HK-2 (cell line): Measurements from ENCODE around the gene ADAP1.
A peak's percentile ranks its signal among the peaks of the same experiment; 100 is the strongest.
"Not testable (repeated sequence)": the region's sequence is repeated elsewhere in the genome, so short reads cannot be mapped to it uniquely, and the experiment has no call there.

ENCODE experiments used
- DNase-seq: peaks from one replicate; pipeline ENCODE4 v3.0.0-alpha.2; 2018; ENCODE audit not compliant: unreplicated experiment

ADAP1 gene

DNA sequence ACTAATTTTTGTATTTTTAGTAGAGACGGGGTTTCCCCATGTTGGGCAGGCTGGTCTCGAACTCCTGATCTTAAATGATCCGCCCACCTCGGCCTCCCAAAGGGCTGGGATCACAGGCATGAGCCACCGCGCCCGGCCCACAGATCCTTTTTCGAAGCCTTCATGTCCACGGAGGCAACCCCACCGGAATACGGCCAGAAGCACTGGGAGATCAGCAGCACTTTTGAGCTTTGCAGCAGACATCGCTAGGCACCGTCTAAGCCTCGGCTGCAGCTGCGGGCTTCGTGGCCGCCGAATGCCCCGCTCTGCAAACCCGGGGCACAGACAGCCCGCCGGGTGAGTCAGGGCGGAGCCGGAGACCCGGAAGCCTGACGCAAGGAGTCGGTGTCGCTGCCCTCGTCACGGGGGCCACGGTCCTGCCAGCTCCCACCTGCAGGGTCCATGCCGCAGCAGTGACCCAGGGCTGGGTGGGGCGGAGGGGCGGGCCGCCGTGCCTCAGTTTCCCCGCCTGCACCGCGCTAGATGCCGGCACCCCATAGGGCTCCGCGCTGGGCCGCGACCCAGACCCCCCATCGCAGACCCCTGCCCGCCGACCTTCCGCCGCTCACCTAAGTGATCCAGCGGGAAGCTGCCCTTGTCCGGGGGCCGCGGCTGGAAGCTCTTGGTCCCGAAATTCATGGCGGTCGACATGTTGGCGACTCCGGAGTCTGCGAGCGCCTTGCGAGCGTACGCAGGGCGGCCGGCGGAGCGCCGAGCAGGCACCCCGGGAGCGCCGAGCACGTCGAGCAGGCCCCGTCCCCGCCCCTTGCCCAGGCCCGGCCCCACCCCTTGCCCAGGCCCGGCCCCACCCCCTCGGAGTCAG is 20.6 kb upstream of the ADAP1 start, which contains the start of gene COX19:
TSS of gene COX19 (minus strand) at position 730 of the 862 bp plus-strand sequence. CDS start at position 690, 40 bp downstream.
- DNase-seq: peak; percentile 90

DNA sequence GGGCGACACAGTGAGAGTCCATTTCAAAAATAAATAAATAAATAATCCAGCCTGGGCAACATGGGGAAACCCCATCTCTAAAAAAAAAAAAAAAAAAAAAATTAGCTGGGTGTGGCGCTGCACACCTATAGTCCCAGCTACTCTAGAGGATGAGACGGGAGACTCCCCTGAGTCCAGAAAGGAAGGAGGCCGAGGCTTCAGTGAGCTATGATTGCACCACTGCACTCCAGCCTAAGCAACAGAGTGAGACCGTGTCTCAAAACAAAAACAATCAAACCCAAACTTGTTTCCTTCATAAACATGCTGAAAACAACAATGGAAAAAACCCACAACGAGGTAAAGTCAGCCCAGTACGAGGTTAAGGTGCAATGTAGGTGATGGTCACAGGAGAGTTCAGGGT is 19.7 kb upstream of the ADAP1 start:
- no peak for DNase-seq

DNA sequence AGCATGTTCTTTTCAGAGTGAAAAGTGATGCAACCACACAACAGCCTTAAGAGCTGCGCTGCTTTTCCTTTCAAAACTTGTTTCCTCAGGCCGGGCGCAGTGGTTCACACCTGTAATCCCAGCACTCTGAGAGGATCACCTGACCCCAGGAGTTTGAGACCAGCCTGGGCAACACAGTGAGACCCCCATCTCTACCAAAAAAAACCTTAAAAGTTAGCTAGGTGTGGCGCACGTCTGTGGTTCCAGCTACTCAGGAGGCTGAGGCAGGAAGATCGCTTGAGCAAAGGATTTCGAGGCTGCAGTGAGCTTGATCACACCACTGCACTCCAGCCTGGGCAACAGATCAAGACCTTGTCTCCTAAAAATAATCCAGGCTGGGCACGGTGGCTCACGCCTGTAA is 18.8 kb upstream of the ADAP1 start:
- no peak for DNase-seq

DNA sequence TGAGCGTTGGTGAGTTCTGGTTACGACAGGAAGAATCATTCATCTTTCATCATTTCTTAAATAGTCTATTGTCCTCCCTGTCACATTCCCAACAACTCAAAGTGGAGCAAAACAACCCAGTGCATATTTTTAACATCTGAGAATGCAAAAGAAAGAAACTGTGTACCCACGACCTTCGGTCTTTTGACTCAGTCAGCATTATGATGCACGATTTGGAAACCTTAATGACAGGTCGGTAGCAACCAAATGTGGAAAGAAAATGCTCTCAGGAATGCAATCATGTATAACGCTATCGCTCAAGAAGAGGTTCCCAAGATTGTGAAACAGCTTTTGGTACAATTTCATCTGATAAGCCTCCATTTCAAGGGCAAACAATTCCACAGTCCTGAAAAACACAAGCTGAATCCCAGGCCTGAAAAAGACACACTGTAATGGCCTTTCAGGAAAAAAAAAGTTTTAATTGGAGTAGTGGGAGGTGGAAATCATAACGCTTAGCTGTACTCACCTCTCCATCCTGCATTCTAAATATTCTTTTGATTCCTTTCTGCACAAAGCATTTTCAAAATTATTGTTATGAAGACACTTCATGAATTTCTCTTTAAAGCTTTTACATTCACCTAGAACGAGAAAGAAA is 18.3 kb upstream of the ADAP1 start:
- no peak for DNase-seq

DNA sequence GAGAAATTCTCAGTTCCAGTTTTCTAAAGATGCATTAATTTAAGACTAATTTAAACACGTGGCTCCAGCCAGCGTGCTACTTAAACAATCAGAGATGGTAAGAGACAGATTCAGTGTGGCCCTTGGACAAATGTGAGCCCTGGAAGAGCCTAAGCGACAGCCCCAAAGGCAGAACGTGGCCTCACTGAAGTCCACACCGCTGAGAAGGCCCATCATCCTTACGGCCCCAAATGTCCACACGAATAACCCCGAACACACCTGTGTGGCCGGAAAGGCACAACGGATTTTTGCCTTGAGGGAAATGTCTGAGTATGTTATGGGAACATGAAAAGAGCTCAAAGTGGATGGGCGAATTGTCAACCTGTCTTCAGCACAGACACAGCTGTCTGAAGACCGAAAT is 17.6 kb upstream of the ADAP1 start:
- DNase-seq: no peak

DNA sequence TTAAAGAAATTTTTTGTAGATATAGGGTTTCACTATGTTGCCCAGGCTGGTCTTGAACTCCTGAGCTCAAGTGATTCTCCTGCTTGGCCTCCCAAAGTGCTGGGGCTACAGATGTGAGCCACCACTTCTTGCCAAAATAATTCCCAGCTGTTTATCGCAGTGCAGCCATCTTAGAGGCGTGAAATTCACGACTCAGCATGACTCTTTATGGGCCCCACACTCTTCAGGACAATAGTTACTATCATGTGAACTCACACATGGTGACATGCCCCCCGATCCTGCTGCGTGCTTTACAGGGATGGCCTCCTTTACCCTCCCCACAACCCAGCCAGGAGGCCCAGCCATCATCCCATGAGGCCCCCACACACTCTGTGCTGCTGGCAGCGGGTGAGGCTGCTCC is 16.3 kb upstream of the ADAP1 start:
- no peak for DNase-seq

DNA sequence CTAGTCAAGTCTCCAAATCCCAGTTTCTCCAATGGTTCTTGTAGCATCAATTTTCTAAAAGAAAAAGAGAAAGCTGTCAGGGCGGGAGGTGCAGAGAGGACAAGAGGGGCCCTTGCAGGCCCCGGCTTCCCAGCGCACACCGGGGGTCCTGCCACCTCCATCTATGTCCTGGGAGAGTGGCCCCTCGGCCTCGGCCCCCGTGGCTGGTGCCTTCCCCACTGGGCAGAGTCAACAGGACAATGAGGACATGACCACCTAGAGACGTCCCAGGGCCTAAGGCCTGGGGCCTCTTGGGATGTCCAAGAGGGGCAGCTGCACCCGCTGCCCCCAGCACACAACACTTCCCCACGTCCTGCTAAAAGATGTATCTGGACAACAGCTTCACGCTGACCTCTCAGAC is 14.9 kb upstream of the ADAP1 start:
- DNase-seq: no peak

DNA sequence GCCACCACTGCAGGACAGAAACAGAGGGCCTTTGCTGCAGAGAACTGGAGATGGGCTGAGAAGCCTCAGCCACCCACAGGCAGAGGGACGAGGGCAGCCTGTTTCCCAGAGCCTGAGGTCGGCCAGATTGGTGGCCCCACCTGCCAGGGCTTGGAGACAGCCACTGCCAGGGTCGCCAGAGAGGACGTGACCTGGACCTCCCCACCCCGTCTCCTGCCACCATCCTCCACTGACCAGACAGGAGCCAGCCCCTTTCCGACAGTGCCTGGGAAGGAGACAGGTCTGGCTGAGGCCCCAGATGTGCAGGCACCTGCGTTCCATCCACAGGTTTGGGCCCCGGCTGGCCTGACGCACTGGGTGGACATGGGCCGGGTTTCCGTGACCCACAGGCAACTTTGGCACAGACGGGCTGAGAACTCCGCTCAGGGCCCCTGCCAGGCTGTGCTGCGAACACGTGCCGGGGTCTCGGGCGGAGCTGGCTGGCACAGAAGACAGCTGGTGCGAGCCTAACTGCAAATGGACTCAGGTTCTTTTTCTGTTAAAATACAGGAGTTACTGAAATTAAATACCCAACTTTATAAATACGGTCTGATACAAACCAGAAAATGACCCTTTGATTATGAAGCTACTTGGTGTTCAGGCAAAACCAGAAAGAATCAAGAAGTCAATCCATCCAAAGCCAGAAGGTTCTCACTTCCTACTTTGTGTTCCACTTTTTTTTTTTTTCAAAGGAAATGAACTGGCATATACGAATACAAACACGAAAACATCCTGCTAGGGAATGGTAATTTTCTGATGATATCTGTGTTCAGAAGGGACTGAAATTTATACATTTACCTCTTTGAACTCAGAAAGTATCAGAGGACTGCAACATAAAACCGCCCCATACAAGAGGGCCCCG is 14.0 kb upstream of the ADAP1 start:
- DNase-seq: no peak

DNA sequence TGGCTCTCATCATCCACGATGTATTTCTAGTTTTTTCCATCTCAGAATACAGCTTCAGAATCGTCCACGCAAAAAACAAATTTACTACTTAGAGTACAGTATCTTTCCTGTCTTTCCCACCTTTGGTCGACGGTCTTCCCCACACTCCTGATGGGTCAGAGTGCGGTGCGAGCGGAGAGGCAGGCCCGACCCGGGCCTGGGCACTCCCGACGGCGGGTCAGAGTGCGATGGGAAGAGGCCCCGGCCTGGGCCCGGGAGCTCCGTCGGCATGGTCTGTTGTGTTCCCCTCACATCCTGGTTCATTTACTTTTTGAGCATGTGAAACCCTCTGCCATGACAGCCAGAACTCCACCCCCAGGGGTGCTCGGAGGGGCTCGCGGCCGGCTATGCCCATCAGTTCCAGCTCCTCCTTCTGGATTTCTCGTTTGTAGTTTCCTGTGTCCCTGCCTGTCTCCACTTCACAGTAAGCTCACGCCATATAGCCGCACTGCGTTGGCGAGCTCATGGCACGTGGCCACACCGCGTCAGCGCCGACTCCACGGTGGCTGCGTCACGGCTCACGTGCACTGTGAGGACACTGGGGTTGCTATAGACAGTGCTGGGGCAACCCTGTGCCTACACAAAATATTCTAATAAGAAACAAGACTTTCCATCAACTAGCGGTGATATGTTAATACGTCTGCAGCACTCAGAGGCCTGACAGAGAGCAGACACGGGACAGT is 13.0 kb upstream of the ADAP1 start:
- DNase-seq: no peak

DNA sequence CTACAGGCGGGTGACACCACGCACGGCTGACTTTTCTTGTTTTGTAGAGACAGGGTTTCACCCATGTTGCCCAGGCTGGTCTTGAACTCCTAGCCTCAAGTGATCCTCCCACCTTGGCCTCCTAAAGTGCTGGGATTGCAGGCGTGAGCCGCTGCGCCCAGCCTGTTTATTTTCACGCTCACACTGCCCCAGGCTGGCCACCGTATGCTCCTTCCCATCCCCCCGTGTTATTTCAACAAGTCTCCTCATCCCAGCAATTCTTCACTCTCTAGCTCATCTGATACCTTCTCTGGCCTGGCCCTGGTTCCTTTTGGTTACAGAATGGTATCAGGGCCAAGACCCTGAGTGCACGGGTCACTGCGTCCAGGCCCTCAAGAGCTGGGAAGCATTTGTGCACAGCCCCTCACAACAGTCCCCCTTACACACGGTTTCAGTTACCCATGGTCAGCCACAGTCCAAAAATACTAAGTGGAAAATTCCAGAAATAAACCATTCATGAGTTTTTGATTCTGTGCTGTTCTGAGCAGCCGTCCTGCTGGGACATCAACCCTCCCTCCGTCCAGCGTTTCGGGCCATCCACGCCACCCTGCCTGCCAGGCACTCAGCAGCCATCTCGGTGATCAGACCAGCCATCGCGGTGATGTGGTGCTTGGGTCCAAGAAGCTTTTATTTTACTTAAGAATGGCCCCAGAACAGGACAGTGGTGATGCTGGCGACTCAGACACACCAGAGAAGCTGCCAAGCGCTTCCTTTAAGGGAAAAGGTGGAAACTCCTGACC is 12.0 kb upstream of the ADAP1 start:
- no peak for DNase-seq

DNA sequence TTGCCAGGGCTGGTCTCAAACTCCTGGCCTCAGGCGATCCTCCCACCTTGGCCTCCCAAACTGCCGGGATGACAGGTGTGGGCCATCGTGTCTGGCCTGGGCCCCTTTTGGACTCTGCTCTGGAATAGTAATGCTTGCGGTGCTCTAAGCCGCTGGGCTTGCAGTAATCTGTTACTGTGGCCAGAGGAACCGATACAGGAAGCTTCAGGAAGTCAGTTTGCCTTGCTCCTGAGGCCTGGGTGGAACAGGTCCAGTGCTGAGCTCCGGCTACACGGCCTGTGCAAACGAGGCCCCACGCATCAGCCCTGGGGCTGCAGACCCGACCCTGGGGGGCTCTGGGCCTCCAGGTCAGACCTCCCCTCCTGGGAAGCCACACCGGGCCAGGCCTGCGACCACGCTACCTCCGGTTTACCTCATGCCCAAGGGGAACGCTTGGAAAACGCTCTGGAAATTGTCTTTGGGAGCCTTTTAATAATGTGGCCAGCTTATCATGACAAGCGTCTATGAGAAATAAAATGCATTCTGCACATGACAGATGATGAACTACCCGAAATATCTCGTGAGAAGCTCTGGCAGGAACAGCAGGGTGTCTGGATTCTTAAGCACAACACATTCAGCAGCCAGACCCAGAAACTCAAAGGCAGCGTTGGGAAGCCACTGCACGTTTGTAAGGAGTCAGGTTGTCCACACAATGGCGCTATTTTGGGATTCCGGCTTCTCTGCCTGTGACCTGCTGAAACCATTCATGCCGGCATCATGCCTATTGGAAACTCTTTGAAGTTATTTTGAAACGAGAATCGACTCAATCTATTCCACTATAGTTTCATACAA is 10.1 kb upstream of the ADAP1 start:
- no peak for DNase-seq

DNA sequence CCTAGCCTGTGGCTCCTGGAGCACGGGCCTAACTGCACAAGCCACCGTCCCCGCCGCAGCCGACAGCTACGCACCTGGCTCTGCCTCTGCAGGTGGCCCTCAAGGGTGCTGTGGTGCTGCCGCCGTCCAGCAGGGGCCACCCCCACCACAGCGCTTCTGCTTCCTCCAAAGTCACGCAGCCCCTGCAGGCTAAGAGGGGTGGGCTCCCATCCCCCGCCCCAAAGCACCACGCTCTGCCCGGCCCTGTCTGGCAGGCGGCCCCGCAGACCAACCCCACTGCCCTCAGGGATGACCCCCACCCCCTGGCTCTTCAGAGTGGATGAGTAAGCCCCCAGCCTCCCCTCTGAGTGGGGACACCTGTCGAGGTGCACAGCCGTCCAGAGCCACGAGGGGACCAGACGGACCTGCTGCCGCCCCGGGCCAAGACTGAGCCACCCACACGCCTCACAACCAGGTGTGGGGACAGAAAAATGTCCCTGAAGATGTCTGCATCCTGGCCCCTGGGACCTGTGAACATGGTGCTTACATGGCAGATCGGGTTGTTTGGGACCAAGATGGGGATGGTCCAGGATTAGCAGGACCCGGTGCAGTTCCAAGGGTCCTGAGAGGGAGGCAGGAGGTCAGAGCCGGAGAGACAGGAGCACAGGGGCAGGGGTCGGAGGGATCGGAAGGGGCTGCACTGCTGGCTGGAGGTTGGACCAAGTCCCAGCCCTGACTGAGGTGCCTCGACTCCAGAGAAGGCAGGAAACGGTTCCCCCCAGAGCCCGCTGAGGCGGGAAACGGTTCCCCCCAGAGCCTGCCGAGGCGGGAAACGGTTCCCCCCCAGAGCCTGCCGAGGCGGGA is 9.0 kb upstream of the ADAP1 start:
- DNase-seq: no peak

DNA sequence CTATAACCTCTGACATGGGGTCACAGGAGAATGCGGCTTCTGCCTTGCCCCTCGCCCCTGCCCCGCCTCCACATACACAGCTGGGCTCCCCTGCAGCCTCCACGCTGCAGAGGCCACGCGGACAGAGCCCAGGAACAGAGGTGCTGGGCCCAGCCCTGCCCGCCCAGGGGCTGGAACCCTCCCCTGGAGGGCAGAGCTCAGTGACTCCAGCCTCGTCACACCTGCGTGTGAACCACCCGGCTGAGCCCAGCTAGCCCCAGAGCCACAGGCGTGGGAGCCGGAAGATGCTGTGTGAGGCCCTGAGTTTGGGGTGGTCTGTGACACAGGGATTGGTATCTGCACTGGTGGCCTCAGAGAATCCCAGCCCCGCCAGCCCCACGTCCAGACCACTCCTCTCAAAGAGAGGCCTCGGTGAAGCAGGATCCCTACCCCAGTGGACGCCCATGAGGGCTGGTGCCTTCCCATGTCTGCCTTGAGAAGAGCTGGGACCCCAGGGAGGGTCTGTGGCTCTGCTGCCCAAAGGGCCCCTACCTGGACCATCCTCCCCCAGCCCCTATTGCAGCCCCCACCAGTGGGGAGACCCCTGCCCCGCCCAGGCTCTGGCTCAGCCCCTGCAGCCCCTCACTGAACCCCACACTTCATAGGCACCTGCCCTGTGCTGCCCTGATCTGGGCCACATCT is 8.1 kb upstream of the ADAP1 start:
- DNase-seq: no peak

DNA sequence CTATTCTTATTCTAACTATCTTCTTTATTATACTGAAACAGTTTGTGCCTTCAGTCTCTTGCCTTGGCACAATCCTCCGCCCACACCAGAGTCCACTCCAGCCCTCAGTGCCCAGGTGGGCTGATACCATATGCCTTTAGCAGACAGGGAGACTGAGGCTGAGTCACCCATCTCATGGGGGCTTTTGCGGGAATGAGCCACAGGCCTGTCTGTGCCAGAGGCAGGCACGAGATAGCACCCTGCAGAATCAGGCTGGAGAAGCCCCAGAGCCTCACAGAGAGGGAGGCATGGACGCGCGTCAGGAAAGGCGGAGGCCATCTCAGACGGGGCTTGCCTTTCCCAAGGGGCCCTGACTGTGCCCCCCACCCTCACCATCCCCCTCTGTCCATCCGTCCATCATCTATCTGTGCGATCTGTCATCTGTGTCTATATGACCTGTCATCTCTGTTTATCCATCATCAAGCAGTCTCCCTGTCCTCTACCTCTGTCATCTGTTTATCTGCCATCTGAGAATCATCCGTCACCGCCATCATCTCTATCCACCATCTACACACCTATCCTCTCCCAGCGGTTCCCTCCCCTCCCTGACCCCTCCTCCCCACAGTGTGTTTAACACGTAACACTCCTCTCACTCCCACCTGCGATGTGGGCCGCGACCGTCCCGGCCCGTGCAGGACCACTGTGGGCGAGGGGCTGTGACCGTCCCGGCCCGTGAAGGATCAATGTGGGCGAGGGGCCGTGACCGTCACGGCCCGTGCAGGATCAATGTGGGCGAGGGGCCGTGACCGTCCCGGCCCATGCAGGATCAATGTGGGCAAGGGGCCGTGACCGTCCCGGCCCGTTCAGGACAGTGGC is 7.3 kb upstream of the ADAP1 start:
- no peak for DNase-seq

DNA sequence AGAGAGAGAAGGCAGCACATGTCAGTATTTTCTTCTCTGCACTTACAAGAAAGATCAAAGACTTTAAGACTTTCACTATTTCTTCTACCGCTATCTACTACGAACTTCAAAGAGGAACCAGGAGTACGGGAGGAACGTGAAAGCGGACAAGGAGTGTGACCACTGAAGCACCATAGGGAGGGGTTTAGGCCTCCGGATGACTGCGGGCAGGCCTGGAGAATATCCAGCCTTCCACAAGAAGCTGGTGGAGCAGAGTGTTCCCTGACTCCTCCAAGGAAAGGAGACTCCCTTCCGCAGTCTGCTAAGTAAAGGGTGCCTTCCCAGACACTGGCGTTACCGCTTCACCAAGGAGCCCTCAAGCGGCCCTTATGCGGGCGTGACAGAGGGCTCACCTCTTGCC is 6.5 kb upstream of the ADAP1 start:
- DNase-seq: not testable (repeated sequence)

DNA sequence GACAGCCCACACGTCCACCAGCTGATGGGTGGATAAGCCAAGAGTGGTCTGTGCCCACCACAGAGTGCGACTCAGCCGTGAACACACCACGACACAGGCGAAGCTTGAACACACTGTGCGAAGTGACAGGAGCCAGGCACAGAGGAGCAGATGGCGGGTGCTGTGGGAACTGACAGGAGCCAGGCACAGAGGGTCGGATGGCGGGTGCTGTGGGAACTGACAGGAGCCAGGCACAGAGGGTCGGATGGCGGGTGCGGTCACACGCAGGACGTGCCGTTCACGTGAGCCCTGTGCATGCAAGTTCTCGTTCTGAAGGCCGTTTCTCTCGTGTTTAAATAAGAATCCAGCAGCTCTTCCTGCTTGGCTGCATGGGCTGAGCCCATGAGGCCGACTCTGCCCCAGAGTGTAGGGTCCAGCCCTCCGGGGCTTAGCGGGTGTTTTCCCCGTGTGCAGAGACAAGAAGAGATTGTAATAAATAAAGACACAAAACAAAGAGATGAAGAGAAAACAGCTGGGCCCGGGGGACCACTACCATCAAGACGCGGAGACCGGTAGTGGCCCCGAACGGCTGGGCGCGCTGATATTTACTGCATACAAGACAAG is 5.9 kb upstream of the ADAP1 start:
- no peak for DNase-seq

DNA sequence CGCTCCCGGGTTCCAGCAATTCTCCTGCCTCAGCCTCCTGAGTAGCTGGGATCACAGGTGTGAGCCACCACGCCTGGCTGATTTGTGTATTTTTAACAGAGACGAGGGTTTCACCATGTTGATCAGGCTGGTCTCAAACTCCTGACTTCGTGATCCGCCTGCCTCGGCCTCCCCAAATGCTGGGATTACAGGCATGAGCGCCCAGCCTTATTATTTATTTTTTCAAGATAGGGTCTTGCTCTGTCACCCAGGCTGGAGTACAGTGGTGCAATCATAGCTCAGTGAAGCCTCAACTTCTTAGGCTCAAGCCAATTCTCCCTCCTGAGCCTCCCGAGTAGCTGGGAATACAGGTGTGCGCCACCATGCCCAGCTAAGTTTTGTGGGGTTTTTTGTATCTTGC is 5.3 kb upstream of the ADAP1 start:
- not testable (repeated sequence) for DNase-seq
